ENCODE measurements around the gene TTC39B. TPM values are rescaled to one million over a fixed set of nuclear protein-coding genes. Genes with fewer than 3 reads are reported as not detected.

The TTC39B gene
- total RNA-seq, 1 donor from 2014 or later: 7.0 TPM

DNA sequence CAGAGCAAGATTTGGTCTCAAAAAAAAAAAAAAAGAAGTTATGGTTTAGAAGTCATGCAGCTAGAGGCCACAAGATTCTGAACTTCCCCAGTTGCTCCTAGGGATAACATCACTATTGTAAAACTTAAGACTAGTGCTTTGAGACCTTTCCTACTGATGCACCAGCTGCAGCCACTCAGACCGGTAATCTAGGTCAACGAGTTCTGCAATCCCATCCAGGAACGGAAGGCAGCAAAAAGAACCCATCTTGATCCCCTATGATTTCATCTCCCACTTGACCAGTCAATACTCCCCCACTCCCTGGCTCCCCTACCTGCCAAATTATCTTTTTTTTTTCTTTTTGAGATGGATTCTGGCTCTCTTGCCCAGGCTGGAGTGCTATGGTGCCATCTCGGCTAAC lies 46.9 kb upstream of the TTC39B start:
- Histone ChIP-seq H3K4me1 (ENCODE audit: insufficient read depth, low read length) (no peaks in the 10 kb centered on the region), H3K9ac (ENCODE audit: low read length) (no peak overlapping the region), H2AFZ (ENCODE audit: low read depth, low read length) (no peak overlapping the region), H3K9me3 (ENCODE audit: insufficient read depth, low read depth, low read length) (no peaks in the 10 kb centered on the region), H3K27ac (ENCODE audit: low read depth, low read length) (no peak overlapping the region), H3K79me2 (ENCODE audit: insufficient read depth, low read length) (no peaks in the 10 kb centered on the region), H3K27me3 (ENCODE audit: insufficient read depth, low read length) (no peaks in the 10 kb centered on the region), H3K4me3 (ENCODE audit: insufficient read depth, low read depth, low read length) (no peak overlapping the region), H3K36me3 (ENCODE audit: insufficient read depth, low read length) (no peaks in the 10 kb centered on the region), H4K20me1 (ENCODE audit: insufficient read depth, low read length) (no peaks in the 10 kb centered on the region), H3K4me2 (ENCODE audit: low read length) (no peak overlapping the region)
- no peak overlapping the region for H3K4me3 Mint-ChIP-seq (ENCODE audit: unreplicated experiment)
- FAIRE-seq (no peak), DNase-seq (ENCODE audit: low read depth) (no peak)
- H3K36me3 Mint-ChIP-seq (ENCODE audit: low read depth, unreplicated experiment): no peaks in the 10 kb centered on the region
- no peaks in the 10 kb centered on the region for H3K9me3 Mint-ChIP-seq (ENCODE audit: unreplicated experiment)
- no peak for TF ChIP-seq EZH2 (IDR thresholded peaks at IDR 0.05; ENCODE audit: insufficient read depth, low read length)
- TF ChIP-seq, protein P1, sequence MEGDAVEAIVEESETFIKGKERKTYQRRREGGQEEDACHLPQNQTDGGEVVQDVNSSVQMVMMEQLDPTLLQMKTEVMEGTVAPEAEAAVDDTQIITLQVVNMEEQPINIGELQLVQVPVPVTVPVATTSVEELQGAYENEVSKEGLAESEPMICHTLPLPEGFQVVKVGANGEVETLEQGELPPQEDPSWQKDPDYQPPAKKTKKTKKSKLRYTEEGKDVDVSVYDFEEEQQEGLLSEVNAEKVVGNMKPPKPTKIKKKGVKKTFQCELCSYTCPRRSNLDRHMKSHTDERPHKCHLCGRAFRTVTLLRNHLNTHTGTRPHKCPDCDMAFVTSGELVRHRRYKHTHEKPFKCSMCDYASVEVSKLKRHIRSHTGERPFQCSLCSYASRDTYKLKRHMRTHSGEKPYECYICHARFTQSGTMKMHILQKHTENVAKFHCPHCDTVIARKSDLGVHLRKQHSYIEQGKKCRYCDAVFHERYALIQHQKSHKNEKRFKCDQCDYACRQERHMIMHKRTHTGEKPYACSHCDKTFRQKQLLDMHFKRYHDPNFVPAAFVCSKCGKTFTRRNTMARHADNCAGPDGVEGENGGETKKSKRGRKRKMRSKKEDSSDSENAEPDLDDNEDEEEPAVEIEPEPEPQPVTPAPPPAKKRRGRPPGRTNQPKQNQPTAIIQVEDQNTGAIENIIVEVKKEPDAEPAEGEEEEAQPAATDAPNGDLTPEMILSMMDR (IDR thresholded peaks at IDR 0.05; ENCODE audit: insufficient read depth, low read depth, low read length): no peak
- peaks cover 2% of the 10 kb centered on the region for H3K27me3 Mint-ChIP-seq (ENCODE audit: low read depth, unreplicated experiment)
- H3K27ac Mint-ChIP-seq (ENCODE audit: unreplicated experiment): no peak overlapping the region
- no peaks in the 10 kb centered on the region for H3K4me1 Mint-ChIP-seq (ENCODE audit: low read depth, unreplicated experiment)

DNA sequence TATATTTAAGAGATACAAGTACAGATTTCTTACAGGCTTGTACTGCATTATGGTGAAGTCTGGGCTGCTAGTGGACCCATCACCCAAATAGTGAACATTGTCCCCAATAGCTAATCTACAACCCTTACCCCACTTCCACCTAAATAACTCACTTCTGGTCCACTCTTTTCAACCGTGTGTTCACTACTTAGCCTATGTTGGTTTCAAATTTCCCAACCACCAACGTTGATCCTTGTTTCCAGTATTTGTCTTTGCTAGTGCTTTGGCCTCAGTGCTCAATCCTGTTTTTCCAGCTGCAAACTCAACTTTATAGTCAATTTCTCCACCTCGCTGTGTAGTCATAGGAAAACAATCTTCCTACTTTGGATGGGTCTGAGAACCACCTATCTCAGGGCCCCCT lies 45.3 kb upstream of the TTC39B start:
- peaks cover 2% of the 10 kb centered on the region for H3K27me3 Mint-ChIP-seq (ENCODE audit: low read depth, unreplicated experiment)
- DNase-seq (ENCODE audit: low read depth) (no peak), FAIRE-seq (no peak)
- H3K36me3 Mint-ChIP-seq (ENCODE audit: low read depth, unreplicated experiment): no peaks in the 10 kb centered on the region
- H3K4me1 Mint-ChIP-seq (ENCODE audit: low read depth, unreplicated experiment): no peaks in the 10 kb centered on the region
- H3K4me3 Mint-ChIP-seq (ENCODE audit: unreplicated experiment): no peak overlapping the region
- Histone ChIP-seq H3K4me1 (ENCODE audit: insufficient read depth, low read length) (no peaks in the 10 kb centered on the region), H3K4me3 (ENCODE audit: insufficient read depth, low read depth, low read length) (no peak overlapping the region), H3K79me2 (ENCODE audit: insufficient read depth, low read length) (no peaks in the 10 kb centered on the region), H3K9ac (ENCODE audit: low read length) (no peak overlapping the region), H3K4me2 (ENCODE audit: low read length) (no peak overlapping the region), H2AFZ (ENCODE audit: low read depth, low read length) (no peak overlapping the region), H3K36me3 (ENCODE audit: insufficient read depth, low read length) (no peaks in the 10 kb centered on the region), H3K27me3 (ENCODE audit: insufficient read depth, low read length) (no peaks in the 10 kb centered on the region), H4K20me1 (ENCODE audit: insufficient read depth, low read length) (no peaks in the 10 kb centered on the region), H3K9me3 (ENCODE audit: insufficient read depth, low read depth, low read length) (no peaks in the 10 kb centered on the region), H3K27ac (ENCODE audit: low read depth, low read length) (no peak overlapping the region)
- H3K27ac Mint-ChIP-seq (ENCODE audit: unreplicated experiment): no peak overlapping the region
- TF ChIP-seq EZH2 (IDR thresholded peaks at IDR 0.05; ENCODE audit: insufficient read depth, low read length): no peak
- no peaks in the 10 kb centered on the region for H3K9me3 Mint-ChIP-seq (ENCODE audit: unreplicated experiment)

DNA sequence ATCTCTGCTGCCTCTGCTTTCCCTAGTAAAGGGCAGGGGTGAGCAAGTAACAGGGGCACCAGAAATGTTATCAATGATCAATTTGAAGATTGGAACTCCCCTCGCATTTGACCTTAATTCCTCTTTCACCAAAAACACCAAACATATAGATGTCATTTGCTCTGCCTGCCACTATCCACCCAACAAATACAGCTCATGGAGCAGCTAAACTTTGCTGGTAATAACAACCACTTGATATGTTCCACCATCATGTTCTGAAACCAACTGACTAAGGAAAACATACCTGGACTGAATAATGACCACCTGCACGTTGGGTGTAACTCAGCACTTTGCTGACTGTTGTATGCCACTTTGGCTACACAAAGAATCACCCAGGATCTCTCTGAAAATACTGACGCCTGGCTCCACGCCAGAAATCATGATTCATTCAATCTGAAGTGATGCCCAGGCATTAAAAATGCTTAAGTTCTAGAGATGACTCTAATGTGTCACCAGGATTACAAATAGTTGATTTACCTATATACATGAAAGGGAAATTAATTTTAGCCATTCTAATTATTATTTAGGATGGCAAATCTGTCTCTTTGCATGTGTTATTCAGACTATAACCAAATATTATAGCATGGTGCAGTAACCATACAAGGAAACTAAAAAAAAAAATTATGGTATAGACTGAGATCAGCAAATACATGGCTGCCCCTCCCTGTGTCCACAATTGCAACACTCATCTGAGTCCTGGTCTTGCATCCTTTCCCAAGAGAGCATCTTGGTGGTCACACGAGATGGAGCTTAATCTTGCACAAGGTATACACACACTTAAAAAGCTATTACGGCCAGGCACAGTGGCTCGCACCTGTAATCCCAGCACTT lies 43.1 kb upstream of the TTC39B start:
- no peaks in the 10 kb centered on the region for H3K79me2 ChIP-seq (ENCODE audit: insufficient read depth, low read length)
- no peaks in the 10 kb centered on the region for H3K27me3 Mint-ChIP-seq (ENCODE audit: low read depth, unreplicated experiment)
- no peak overlapping the region for H3K27ac Mint-ChIP-seq (ENCODE audit: unreplicated experiment)
- TF ChIP-seq, protein P1 (IDR thresholded peaks at IDR 0.05; ENCODE audit: insufficient read depth, low read depth, low read length): no peak
- TF ChIP-seq EZH2 (IDR thresholded peaks at IDR 0.05; ENCODE audit: insufficient read depth, low read length): no peak
- H3K9ac ChIP-seq (ENCODE audit: low read length): no peak overlapping the region
- no peaks in the 10 kb centered on the region for H3K4me1 ChIP-seq (ENCODE audit: insufficient read depth, low read length)
- no peak overlapping the region for H3K27ac ChIP-seq (ENCODE audit: low read depth, low read length)
- no peaks in the 10 kb centered on the region for H3K9me3 Mint-ChIP-seq (ENCODE audit: unreplicated experiment)
- H3K4me2 ChIP-seq (ENCODE audit: low read length): no peak overlapping the region
- H2AFZ ChIP-seq (ENCODE audit: low read depth, low read length): no peak overlapping the region
- no peak overlapping the region for H3K4me3 Mint-ChIP-seq (ENCODE audit: unreplicated experiment)
- FAIRE-seq (no peak), DNase-seq (ENCODE audit: low read depth) (peak; percentile 6)
- no peaks in the 10 kb centered on the region for H3K9me3 ChIP-seq (ENCODE audit: insufficient read depth, low read depth, low read length)
- no peaks in the 10 kb centered on the region for H3K36me3 ChIP-seq (ENCODE audit: insufficient read depth, low read length)
- H3K4me1 Mint-ChIP-seq (ENCODE audit: low read depth, unreplicated experiment): no peaks in the 10 kb centered on the region
- H3K36me3 Mint-ChIP-seq (ENCODE audit: low read depth, unreplicated experiment): no peaks in the 10 kb centered on the region
- H3K27me3 ChIP-seq (ENCODE audit: insufficient read depth, low read length): no peaks in the 10 kb centered on the region
- no peak overlapping the region for H3K4me3 ChIP-seq (ENCODE audit: insufficient read depth, low read depth, low read length)
- H4K20me1 ChIP-seq (ENCODE audit: insufficient read depth, low read length): no peaks in the 10 kb centered on the region
